Measurements from ENCODE around the gene ANXA4. TPM values are rescaled to one million over a fixed set of nuclear protein-coding genes. Genes with fewer than 3 reads are reported as not detected.

ANXA4 gene
- polyA plus RNA-seq, 1 of the 3 experiments (the other 2 are of a cell fraction), result 137 TPM

DNA sequence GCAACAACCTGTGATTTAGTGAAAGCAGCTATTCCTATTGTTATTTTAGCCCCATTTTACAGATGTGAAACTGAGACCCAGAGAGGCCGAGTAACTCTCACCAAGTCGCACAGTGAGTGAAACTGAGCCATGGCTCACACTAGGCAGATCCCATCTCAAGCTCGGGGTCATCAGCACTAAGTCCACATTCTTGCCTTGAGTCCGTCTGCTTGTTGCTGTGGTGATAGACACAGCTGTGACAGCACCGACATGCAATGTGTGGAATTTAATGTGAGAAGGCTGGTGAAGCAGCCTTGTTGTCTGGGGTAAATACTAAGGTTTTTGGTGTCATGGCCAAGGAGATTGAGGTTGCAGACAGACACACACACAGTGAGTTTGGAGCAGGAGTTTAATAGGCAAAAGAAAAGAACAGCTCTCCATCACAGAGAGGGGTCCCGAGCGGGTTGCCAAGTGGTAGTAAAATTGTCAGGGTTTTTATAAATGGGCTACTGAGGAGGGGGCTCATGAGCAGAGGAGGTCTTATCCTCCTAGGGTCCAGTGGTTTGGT is 47.3 kb downstream of the ANXA4 start:
- Histone ChIP-seq H3K9me2 (no peaks in the 10 kb centered on the region), H3K9me3 (no peaks in the 10 kb centered on the region), H3K9ac (peak overlapping the region; percentile 29; the same call in 1 of the 2 replicates), H3F3A (replicated peaks; ENCODE audit: insufficient read depth) (no peaks in the 10 kb centered on the region), H3K27me3 (ENCODE audit: insufficient read depth) (no peaks in the 10 kb centered on the region), H3K27ac (ENCODE audit: low read depth in 2 of 2, low read length in 1 of 2) (peak overlapping the region; percentile 22 to 67; a peak in 3 of 4 replicates), H3K4me1 (ENCODE audit: control insufficient read depth in 1 of 2, insufficient read depth in 2 of 2, low read depth in 1 of 2, low read length in 1 of 2) (peaks cover 0 to 10% of the 10 kb centered on the region in 2 experiments; a peak in 3 of 4 replicates), H3K36me3 (replicated peaks in 1 of 2; ENCODE audit: control insufficient read depth in 1 of 2, insufficient read depth in 2 of 2, low read length in 1 of 2) (peaks cover 4 to 20% of the 10 kb centered on the region in 2 experiments), H3K79me2 (ENCODE audit: insufficient read depth) (no peaks in the 10 kb centered on the region), H4K20me1 (ENCODE audit: insufficient read depth) (no peaks in the 10 kb centered on the region), H3K4me2 (no peak overlapping the region; the same call in 1 of the 2 replicates), H2AFZ (ENCODE audit: low read depth) (no peak overlapping the region), H3K4me3 (ENCODE audit: low read depth in 2 of 2, low read length in 1 of 2) (no peak overlapping the region)
- ChIA-PET POLR2A (no interaction called here), CTCF (interaction anchor here (1.0 to 1.8 kb wide), 2 partner anchors 8 to 65 kb away, joined by 3 to 8 read pairs; no protein-coding TSS in a partner anchor)
- TF ChIP-seq, protein P1, sequence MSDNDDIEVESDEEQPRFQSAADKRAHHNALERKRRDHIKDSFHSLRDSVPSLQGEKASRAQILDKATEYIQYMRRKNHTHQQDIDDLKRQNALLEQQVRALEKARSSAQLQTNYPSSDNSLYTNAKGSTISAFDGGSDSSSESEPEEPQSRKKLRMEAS (IDR thresholded peaks at IDR 0.05; ENCODE audit: low read depth), result no peak
- TF ChIP-seq RXRA (IDR thresholded peaks at IDR 0.05; ENCODE audit: borderline replicate concordance, low read depth) (no peak), FOXM1 (IDR thresholded peaks at IDR 0.05; ENCODE audit: low read depth) (no peak), GABPA (IDR thresholded peaks at IDR 0.05; ENCODE audit: low read depth) (no peak), GATA2 (CRISPR knock-in tag; IDR thresholded peaks at IDR 0.05) (no peak), MEF2A (IDR thresholded peaks at IDR 0.05; ENCODE audit: borderline replicate concordance, low read depth) (no peak), EZH2phosphoT487 (IDR thresholded peaks at IDR 0.05; ENCODE audit: borderline replicate concordance, low read depth) (no peak), RAD21 (IDR thresholded peaks at IDR 0.05; ENCODE audit: low read length) (no peak), TAF1 (IDR thresholded peaks at IDR 0.05; ENCODE audit: borderline replicate concordance, low read depth, low read length) (no peak), FOSL2 (IDR thresholded peaks at IDR 0.05; ENCODE audit: borderline replicate concordance, low read depth) (peak; percentile 5; the same call in 1 of the 2 replicates), TCF12 (IDR thresholded peaks at IDR 0.05) (no peak), MXI1 (IDR thresholded peaks at IDR 0.05; ENCODE audit: low read depth, low read length) (no peak), SIN3A (IDR thresholded peaks at IDR 0.05; ENCODE audit: borderline replicate concordance, low read depth, low read length) (no peak), TEAD4 (IDR thresholded peaks at IDR 0.05; ENCODE audit: borderline replicate concordance, insufficient read depth) (0 out of 2 replicates have a peak, but pooled peaks have one; percentile 14), RFX5 (IDR thresholded peaks at IDR 0.05; ENCODE audit: low read length) (no peak), CHD2 (IDR thresholded peaks at IDR 0.05; ENCODE audit: low read length, partially characterized antibody) (no peak)
- TF ChIP-seq, protein P2, sequence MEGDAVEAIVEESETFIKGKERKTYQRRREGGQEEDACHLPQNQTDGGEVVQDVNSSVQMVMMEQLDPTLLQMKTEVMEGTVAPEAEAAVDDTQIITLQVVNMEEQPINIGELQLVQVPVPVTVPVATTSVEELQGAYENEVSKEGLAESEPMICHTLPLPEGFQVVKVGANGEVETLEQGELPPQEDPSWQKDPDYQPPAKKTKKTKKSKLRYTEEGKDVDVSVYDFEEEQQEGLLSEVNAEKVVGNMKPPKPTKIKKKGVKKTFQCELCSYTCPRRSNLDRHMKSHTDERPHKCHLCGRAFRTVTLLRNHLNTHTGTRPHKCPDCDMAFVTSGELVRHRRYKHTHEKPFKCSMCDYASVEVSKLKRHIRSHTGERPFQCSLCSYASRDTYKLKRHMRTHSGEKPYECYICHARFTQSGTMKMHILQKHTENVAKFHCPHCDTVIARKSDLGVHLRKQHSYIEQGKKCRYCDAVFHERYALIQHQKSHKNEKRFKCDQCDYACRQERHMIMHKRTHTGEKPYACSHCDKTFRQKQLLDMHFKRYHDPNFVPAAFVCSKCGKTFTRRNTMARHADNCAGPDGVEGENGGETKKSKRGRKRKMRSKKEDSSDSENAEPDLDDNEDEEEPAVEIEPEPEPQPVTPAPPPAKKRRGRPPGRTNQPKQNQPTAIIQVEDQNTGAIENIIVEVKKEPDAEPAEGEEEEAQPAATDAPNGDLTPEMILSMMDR (IDR thresholded peaks at IDR 0.05), result no peak
- 64% methylated on average over 7 of the region's 7 CpGs for WGBS (ENCODE audit: low lambda C conversion rate)
- no peak for DNase-seq

All from SK-N-SH (cell line).